Activated CD4-positive, CD25-positive, alpha-beta regulatory T cell treated with anti-CD3 and anti-CD28 coated beads, Interleukin-2, amount 50 U/mL, for 24 hours (primary cell): ENCODE data around the gene GLI1.

ENCODE experiments used
- ATAC-seq, 2 donors: fragments of 150-1000 bp; cut with Tn5 transposase; one replicate each; pipeline ENCODE4 v1.10.0; 2021; ENCODE audit warnings: mild to moderate bottlenecking in 1 of 2, moderate library complexity in 1 of 2

GLI1 gene

GRCh38 chr12:57461917-57462250 is 2.3 kb downstream of the GLI1 start:
- ATAC-seq = no peak

GRCh38 chr12:57462251-57462911 is 2.8 kb downstream of the GLI1 start:
- ATAC-seq = peak; percentile 84 to 89

DNA sequence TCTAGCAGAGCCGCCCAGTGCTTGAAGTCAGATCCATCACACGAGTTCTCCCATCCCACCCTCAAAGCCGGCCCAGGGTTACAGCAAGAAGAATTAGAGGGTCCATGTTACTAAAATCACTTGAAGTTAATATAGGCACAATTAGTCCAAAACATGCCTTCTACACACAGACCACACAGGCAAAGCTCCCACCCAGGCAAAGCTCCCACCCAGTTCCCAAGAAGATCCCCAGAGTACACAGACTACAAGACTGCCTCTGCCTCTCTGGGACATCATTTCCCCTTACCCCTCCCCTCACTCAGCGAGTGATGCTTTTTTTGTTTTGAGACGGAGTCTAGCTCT is 3.3 kb downstream of the GLI1 start:
- no peak for ATAC-seq

- no peak for ATAC-seq
Observed at GRCh38 chr12:57464569-57464968, 5.0 kb downstream of the GLI1 start.

DNA sequence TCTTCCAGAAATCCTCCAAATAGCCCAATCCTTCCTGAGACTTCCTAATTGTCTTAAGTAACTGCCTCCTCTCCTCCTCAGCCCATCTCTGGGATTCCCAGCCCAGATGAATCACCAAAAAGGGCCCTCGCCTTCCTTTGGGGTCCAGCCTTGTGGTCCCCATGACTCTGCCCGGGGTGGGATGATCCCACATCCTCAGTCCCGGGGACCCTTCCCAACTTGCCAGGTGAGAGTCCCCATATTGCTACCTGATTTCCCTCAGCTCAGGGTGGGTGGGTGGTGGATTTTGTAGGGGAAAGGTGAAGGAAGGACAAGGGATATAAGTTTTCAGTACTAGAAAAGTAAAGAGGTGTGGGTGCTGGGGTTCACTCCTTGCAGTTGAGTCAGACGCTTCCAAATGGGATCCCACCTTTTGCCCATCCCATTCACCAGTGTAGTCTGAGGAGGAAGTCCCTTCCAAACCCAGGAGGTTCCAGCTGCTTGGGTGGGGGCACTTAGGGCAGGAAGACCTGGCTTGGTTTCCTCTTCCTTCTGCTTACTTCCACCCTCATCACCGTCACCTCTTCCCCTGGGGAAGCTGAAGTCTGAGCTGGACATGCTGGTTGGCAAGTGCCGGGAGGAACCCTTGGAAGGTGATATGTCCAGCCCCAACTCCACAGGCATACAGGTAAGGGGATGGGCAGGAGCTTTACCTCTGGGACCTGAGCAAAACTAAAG is 5.6 kb downstream of the GLI1 start:
- no peak for ATAC-seq

DNA sequence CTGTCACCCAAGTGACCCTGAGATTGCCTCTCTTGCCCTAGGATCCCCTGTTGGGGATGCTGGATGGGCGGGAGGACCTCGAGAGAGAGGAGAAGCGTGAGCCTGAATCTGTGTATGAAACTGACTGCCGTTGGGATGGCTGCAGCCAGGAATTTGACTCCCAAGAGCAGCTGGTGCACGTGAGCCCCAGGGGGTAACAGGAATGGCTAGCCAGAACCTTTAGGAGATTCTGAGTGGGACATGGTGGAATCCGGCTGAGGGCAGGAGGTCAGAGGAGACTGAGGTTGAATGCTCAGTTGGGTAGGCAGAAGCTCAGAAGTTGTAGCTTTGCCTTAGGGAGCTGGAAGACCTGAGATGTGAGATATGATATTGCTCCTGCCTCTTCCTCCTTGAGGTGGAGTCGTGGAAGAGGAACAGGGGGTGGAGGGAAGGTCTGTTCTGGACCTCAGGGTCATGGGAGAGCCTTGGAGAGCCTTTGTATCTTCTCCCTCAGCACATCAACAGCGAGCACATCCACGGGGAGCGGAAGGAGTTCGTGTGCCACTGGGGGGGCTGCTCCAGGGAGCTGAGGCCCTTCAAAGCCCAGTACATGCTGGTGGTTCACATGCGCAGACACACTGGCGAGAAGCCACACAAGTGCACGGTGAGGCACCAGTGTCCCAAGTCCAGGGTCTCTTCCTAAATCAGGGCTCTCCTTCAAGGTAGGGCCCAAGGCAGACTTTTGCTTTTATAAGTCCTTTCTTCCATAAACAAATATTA is 6.3 kb downstream of the GLI1 start:
- ATAC-seq = no peak

GRCh38 chr12:57467212-57467874 is 7.8 kb downstream of the GLI1 start:
- no peak for ATAC-seq

- no peak for ATAC-seq
Observed at GRCh38 chr12:57467915-57468314, 8.3 kb downstream of the GLI1 start.

DNA sequence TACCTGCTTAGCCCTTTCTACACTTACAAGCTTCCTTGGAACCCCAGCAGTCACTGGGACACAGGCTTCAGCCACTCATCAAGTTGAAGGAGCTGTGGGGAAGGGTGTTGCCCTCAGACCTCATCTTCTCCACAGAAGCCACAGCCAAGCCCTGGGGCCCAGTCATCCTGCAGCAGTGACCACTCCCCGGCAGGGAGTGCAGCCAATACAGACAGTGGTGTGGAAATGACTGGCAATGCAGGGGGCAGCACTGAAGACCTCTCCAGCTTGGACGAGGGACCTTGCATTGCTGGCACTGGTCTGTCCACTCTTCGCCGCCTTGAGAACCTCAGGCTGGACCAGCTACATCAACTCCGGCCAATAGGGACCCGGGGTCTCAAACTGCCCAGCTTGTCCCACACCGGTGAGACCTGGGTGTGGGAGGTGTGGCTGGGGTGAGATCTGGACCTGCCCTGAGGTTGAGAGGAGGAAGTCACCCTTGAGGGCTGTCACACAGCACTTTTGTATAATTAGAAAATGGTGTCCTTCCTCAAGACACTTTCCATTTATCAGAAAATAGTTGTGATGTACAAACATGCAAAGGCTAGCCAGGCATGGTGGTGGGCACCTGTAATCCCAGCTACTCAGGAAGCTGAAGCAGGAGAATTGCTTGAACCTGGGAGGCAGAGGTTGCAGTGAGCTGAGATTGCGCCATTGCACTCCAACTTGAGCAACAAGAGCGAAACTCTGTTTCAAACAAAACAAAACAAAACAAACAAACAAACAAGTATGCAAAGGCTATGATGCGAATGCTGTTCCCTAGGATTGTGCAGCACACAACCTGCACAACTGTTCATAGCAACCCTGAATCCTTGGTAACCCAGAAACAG is 9.9 kb downstream of the GLI1 start:
- no peak for ATAC-seq

GRCh38 chr12:57470286-57470969 is 10.8 kb downstream of the GLI1 start:
- no peak for ATAC-seq

- no peak for ATAC-seq
Observed at GRCh38 chr12:57470970-57471656, 11.5 kb downstream of the GLI1 start.

- no peak for ATAC-seq
Observed at GRCh38 chr12:57471661-57472060, 12.1 kb downstream of the GLI1 start.

- ATAC-seq = no peak
Observed at GRCh38 chr12:57472391-57472790, 12.8 kb downstream of the GLI1 start.

DNA sequence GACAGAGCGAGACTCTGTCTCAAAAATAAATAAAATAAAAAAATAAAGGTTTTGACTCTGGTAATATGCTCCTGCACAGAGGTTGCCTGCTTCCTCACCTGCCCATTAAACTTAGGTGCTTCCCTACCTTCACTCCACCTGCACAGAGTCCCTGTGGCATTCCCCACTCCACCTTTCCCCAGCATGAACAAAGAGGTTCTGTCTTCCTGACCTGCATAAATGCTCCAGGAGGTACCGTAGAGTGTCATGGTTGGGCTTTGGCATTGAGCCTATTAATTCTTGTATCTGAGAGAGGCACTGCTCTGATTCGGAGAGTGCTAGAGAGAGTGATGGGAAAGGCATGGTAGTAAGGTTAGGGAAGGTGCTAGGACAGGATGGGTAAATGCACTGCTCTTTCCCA is 13.8 kb downstream of the GLI1 start:
- no peak for ATAC-seq

DNA sequence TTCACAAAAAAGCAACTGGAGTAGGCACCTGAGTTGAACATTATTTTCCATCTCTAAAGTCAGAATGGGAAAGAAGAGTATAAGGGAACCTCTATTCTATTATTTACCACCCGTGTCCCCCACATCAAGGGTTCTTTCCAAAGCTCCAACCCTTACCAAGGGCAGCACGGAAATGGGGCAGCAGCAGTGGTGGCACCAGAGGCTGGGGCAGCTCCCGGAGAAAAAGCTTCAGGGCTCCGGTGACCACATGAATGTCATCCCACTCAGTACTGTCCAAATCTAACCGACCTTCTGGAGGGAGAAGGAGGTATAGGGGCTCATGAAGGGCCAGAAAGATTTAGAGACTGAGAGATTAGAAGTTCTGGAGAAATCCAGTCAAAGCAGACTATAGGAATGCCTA is 14.3 kb downstream of the GLI1 start:
- no peak for ATAC-seq

DNA sequence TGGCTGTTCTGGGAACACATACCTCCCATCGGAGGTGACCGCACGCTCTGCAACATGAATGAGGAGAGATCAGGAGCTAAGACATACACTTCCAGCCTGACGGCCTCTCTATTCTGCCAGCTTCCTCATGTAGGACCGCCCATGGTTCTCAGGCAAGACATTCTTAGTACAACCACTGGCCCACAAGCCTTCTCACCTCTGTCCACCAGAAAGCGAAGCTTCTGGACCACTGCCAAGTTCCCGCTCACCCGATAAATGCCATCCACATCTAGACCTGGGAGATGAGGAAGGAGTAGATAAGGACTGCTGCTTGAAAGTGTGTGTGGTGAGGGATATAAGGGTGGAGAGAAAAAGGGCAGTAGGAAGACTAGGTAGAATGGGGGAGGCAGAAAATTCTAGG is 14.8 kb downstream of the GLI1 start:
- no peak for ATAC-seq

DNA sequence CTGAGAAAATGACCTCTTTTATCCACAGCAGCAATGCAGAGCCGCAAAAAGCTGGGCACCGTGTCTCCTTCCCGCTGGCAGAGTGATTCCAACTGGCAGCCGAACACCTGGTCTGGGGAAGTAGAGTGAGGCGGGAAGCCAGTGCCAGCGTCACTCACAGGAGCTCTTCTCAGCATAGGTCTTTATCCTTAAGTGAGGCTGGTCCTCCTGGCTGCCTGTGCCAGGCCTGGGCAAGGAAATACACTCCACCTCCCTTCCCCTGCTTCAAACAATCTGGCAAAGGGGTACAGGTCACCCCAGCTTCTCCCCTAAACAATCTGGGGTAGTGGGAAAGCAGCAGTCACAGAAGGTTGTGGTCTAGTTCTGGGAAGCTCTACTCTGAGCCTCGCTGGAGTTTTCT is 15.3 kb downstream of the GLI1 start:
- ATAC-seq = no peak

GRCh38 chr12:57475271-57476161 is 15.9 kb downstream of the GLI1 start:
- ATAC-seq = no peak

DNA sequence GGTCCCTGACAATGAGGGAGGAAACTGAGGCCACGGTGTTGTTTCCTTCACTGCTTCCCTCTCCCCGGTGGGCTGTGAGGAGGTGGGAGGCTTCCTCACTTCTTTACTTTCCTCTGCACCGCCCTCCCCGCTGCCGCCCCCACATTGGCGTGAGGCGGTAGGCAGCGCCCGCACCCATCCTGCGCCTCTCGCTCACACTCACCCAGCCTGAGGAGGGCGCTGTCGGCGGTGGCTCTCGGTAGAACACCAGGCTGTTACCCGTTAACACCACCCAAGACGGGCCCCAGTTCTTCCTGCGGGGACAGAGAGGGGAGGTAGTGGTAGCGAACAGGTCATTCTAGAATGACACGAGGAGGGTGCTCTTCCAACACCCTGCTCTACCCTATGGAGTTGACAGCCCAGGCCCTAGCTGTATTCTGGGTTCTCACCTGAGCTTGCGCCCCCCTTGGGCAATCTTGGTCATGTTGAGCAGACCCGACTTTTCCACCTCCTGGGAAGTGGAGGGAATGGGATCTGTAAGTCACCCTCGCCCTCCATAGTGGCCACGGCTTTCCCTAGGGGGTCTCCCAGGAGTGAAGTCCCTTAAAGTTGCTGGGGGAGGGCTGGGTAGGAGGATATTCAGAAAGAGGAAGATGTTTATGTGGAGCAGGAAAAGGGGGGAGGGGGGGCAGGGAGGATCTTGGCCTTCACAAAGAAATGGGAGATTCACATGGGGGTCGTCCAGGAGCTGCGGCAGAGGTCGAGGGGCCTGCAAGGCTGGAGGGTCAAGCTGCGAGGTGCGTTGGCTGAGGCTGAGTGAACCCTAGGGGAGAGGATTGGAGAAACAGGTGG is 16.8 kb downstream of the GLI1 start:
- ATAC-seq = peak; percentile 29 to 36
